RWPE2 (cell line): Measurements from ENCODE around the gene FCER2.

Experiments
- ATAC-seq: fragments of 200-7000 bp; cut with Tn5 transposase; 3 replicates; pipeline ENCODE4 v1.9.1; 2021; ENCODE audit warnings: low read depth
- DNase-seq: peaks from one replicate; pipeline ENCODE4 v3.0.0-alpha.2; 2020; ENCODE audit warnings: low spot score
- H3K27ac ChIP-seq: fragments of 450-650 bp; 2 replicates; pipeline ENCODE4 v1.5.1; 2017; ENCODE audit warnings: mild to moderate bottlenecking; ENCODE audit not compliant: poor library complexity, severe bottlenecking
- H3K27me3 ChIP-seq: fragments of 250-450 bp; sonication (Bioruptor Pico); 2 replicates; pipeline ENCODE4 v1.5.1; 2021; ENCODE audit warnings: mild to moderate bottlenecking, moderate library complexity; ENCODE audit not compliant: insufficient read depth, poor library complexity, severe bottlenecking
- H3K36me3 ChIP-seq: fragments of 250-450 bp; sonication (Bioruptor Pico); 2 replicates; pipeline ENCODE4 v1.5.1; 2020; ENCODE audit warnings: low read depth, mild to moderate bottlenecking, moderate library complexity
- H3K4me1 ChIP-seq: fragments of 250-450 bp; sonication (Bioruptor Pico); 2 replicates; pipeline ENCODE4 v1.5.1; 2021; ENCODE audit warnings: mild to moderate bottlenecking, moderate library complexity; ENCODE audit not compliant: insufficient read depth, poor library complexity, severe bottlenecking
- H3K4me3 ChIP-seq: fragments of 250-450 bp; sonication (Bioruptor Pico); 2 replicates; pipeline ENCODE4 v1.5.1; 2021; ENCODE audit warnings: mild to moderate bottlenecking, moderate library complexity; ENCODE audit not compliant: severe bottlenecking
- H3K9me3 ChIP-seq: fragments of 250-450 bp; sonication (Bioruptor Pico); 2 replicates; pipeline ENCODE4 v1.5.1; 2021; ENCODE audit warnings: mild to moderate bottlenecking, moderate library complexity; ENCODE audit not compliant: severe bottlenecking
- CTCF ChIP-seq: fragments of 450-650 bp; IDR thresholded peaks from one replicate; pipeline ENCODE4 v1.5.1; 2017; ENCODE audit warnings: mild to moderate bottlenecking, moderate library complexity; ENCODE audit not compliant: poor library complexity, severe bottlenecking

FCER2 gene

GRCh38 chr19:7709932-7710460 lies 8.1 kb upstream of the FCER2 start:
- TF ChIP-seq CTCF: no peak
- Histone ChIP-seq H3K27me3 (no peaks in the 10 kb centered on the region), H3K36me3 (no peaks in the 10 kb centered on the region), H3K9me3 (no peaks in the 10 kb centered on the region), H3K4me1 (no peaks in the 10 kb centered on the region), H3K4me3 (no peak overlapping the region), H3K27ac (no peak overlapping the region)
- ATAC-seq: no peak
- no peak for DNase-seq

GRCh38 chr19:7706955-7707456 lies 5.1 kb upstream of the FCER2 start:
- no peak for ATAC-seq
- Histone ChIP-seq H3K9me3 (no peaks in the 10 kb centered on the region), H3K4me1 (no peaks in the 10 kb centered on the region), H3K36me3 (no peaks in the 10 kb centered on the region), H3K27ac (no peak overlapping the region), H3K27me3 (no peaks in the 10 kb centered on the region), H3K4me3 (no peak overlapping the region)
- TF ChIP-seq CTCF: no peak
- DNase-seq: no peak

- H3K27ac ChIP-seq: no peak overlapping the region
- H3K4me1 ChIP-seq: no peaks in the 10 kb centered on the region
- H3K9me3 ChIP-seq: no peaks in the 10 kb centered on the region
- no peak for TF ChIP-seq CTCF
- DNase-seq: no peak
- no peak overlapping the region for H3K4me3 ChIP-seq
- ATAC-seq: no peak
- H3K27me3 ChIP-seq: no peaks in the 10 kb centered on the region
- no peaks in the 10 kb centered on the region for H3K36me3 ChIP-seq
Observed at GRCh38 chr19:7706188-7706954, 4.4 kb upstream of the FCER2 start.

GRCh38 chr19:7705387-7706187 lies 3.7 kb upstream of the FCER2 start:
- Histone ChIP-seq H3K4me1 (no peaks in the 10 kb centered on the region), H3K4me3 (no peak overlapping the region), H3K27ac (no peak overlapping the region), H3K36me3 (no peaks in the 10 kb centered on the region), H3K9me3 (no peaks in the 10 kb centered on the region), H3K27me3 (no peaks in the 10 kb centered on the region)
- DNase-seq (no peak), ATAC-seq (no peak)
- no peak for TF ChIP-seq CTCF
